ENCODE measurements around the gene SH2D4B. TPM values are rescaled to one million over a fixed set of nuclear protein-coding genes. Genes with fewer than 3 reads are reported as not detected.

Gene SH2D4B
- polyA plus RNA-seq, 1 donor from 2014 or later: 1.4 TPM

DNA sequence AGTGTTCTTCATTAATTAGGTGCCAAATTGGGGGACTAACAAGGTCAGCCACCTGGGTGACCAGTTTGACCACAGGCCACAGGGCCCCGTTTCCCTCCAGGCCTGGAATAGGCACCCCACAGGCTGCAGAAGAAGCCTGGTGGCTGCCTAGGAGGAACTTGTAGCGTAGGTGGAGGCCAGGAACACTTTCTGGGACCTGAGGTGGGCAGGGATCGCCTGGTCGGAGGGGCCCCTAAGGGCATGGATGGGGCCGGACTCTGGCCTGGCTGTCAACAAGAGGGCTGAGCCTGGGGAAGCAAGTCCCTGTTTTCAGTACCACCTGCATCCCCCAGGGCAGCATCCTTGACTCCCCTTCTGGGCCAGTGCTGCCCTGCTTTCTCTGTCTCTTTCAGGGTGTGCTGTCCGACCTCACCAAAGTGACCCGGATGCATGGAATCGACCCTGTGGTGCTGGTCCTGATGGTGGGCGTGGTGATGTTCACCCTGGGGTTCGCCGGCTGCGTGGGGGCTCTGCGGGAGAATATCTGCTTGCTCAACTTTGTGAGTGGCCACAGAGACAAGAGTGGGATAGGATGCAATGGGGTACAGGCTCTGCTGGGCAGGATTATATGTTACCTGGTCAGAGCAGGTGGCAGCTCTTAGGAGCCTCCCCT is 30.7 kb upstream of the SH2D4B start:
- H3K9me3 ChIP-seq (ENCODE audit: low read length): no peaks in the 10 kb centered on the region
- no peaks in the 10 kb centered on the region for H3K36me3 ChIP-seq (ENCODE audit: insufficient read depth, low read length)
- H3K79me2 ChIP-seq (replicated peaks; ENCODE audit: insufficient read depth, low read length): peaks cover 1% of the 10 kb centered on the region
- H4K20me1 ChIP-seq (ENCODE audit: insufficient read depth): no peaks in the 10 kb centered on the region
- no peak overlapping the region for H2AFZ ChIP-seq (ENCODE audit: low read depth, low read length)
- H3K4me3 ChIP-seq (ENCODE audit: low read length): no peak overlapping the region
- no peaks in the 10 kb centered on the region for H3K27me3 ChIP-seq (ENCODE audit: insufficient read depth, low read depth, low read length)
- H3K27ac ChIP-seq (ENCODE audit: low read length): no peak overlapping the region
- no peak overlapping the region for H3K9ac ChIP-seq (ENCODE audit: low read length)
- no peak for TF ChIP-seq TAF1 (IDR thresholded peaks at IDR 0.05; ENCODE audit: low read depth)
- TF ChIP-seq, protein P1, sequence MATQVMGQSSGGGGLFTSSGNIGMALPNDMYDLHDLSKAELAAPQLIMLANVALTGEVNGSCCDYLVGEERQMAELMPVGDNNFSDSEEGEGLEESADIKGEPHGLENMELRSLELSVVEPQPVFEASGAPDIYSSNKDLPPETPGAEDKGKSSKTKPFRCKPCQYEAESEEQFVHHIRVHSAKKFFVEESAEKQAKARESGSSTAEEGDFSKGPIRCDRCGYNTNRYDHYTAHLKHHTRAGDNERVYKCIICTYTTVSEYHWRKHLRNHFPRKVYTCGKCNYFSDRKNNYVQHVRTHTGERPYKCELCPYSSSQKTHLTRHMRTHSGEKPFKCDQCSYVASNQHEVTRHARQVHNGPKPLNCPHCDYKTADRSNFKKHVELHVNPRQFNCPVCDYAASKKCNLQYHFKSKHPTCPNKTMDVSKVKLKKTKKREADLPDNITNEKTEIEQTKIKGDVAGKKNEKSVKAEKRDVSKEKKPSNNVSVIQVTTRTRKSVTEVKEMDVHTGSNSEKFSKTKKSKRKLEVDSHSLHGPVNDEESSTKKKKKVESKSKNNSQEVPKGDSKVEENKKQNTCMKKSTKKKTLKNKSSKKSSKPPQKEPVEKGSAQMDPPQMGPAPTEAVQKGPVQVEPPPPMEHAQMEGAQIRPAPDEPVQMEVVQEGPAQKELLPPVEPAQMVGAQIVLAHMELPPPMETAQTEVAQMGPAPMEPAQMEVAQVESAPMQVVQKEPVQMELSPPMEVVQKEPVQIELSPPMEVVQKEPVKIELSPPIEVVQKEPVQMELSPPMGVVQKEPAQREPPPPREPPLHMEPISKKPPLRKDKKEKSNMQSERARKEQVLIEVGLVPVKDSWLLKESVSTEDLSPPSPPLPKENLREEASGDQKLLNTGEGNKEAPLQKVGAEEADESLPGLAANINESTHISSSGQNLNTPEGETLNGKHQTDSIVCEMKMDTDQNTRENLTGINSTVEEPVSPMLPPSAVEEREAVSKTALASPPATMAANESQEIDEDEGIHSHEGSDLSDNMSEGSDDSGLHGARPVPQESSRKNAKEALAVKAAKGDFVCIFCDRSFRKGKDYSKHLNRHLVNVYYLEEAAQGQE (IDR thresholded peaks at IDR 0.05; ENCODE audit: borderline replicate concordance): no peak
- TF ChIP-seq, protein P2, sequence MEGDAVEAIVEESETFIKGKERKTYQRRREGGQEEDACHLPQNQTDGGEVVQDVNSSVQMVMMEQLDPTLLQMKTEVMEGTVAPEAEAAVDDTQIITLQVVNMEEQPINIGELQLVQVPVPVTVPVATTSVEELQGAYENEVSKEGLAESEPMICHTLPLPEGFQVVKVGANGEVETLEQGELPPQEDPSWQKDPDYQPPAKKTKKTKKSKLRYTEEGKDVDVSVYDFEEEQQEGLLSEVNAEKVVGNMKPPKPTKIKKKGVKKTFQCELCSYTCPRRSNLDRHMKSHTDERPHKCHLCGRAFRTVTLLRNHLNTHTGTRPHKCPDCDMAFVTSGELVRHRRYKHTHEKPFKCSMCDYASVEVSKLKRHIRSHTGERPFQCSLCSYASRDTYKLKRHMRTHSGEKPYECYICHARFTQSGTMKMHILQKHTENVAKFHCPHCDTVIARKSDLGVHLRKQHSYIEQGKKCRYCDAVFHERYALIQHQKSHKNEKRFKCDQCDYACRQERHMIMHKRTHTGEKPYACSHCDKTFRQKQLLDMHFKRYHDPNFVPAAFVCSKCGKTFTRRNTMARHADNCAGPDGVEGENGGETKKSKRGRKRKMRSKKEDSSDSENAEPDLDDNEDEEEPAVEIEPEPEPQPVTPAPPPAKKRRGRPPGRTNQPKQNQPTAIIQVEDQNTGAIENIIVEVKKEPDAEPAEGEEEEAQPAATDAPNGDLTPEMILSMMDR (IDR thresholded peaks at IDR 0.05; ENCODE audit: poor library complexity, severe bottlenecking): no peak
- no peak for TF ChIP-seq RAD21 (conservative IDR thresholded peaks at IDR 0.05)
- no peak for TF ChIP-seq SMC3 (conservative IDR thresholded peaks at IDR 0.05; ENCODE audit: poor library complexity)
- no peak for TF ChIP-seq POLR2AphosphoS5 (IDR thresholded peaks at IDR 0.05)
- TF ChIP-seq MXI1 (conservative IDR thresholded peaks at IDR 0.05; ENCODE audit: poor library complexity, severe bottlenecking): no peak
- TF ChIP-seq EP300 (conservative IDR thresholded peaks at IDR 0.05; ENCODE audit: poor library complexity, severe bottlenecking): no peak
- no peak for TF ChIP-seq EZH2 (IDR thresholded peaks at IDR 0.05; ENCODE audit: borderline replicate concordance, insufficient read depth, low read length, poor library complexity, severe bottlenecking)
- H3K4me2 ChIP-seq (ENCODE audit: low read length): no peak overlapping the region
- no peaks in the 10 kb centered on the region for H3K9me2 ChIP-seq (ENCODE audit: insufficient read depth, low read length)
- H3F3A ChIP-seq (ENCODE audit: insufficient read depth, low read length, poor library complexity, severe bottlenecking): no peaks in the 10 kb centered on the region

DNA sequence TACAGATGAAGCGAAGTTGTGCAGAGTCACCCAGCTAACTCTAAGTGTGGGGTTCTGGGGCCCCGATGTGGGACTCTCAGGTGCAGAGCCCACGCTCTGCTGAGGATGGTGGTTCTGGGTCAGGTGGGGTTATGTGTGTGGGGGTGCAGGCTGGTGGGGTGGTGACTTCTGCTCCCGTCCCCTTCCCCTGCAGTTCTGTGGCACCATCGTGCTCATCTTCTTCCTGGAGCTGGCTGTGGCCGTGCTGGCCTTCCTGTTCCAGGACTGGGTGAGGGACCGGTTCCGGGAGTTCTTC is 28.6 kb upstream of the SH2D4B start:
- Histone ChIP-seq H3F3A (ENCODE audit: insufficient read depth, low read length, poor library complexity, severe bottlenecking) (no peaks in the 10 kb centered on the region), H3K27me3 (ENCODE audit: insufficient read depth, low read depth, low read length) (no peaks in the 10 kb centered on the region), H3K9ac (ENCODE audit: low read length) (no peak overlapping the region), H3K9me2 (ENCODE audit: insufficient read depth, low read length) (no peaks in the 10 kb centered on the region), H3K27ac (ENCODE audit: low read length) (no peak overlapping the region), H3K36me3 (ENCODE audit: insufficient read depth, low read length) (peaks cover 2% of the 10 kb centered on the region), H4K20me1 (ENCODE audit: insufficient read depth) (no peaks in the 10 kb centered on the region), H3K4me3 (ENCODE audit: low read length) (no peak overlapping the region), H2AFZ (ENCODE audit: low read depth, low read length) (no peak overlapping the region), H3K79me2 (replicated peaks; ENCODE audit: insufficient read depth, low read length) (no peaks in the 10 kb centered on the region), H3K9me3 (ENCODE audit: low read length) (no peaks in the 10 kb centered on the region), H3K4me2 (ENCODE audit: low read length) (no peak overlapping the region)
- TF ChIP-seq EP300 (conservative IDR thresholded peaks at IDR 0.05; ENCODE audit: poor library complexity, severe bottlenecking): no peak
- TF ChIP-seq RAD21 (conservative IDR thresholded peaks at IDR 0.05): no peak
- TF ChIP-seq TAF1 (IDR thresholded peaks at IDR 0.05; ENCODE audit: low read depth): no peak
- no peak for TF ChIP-seq POLR2AphosphoS5 (IDR thresholded peaks at IDR 0.05)
- TF ChIP-seq, protein P2 (IDR thresholded peaks at IDR 0.05; ENCODE audit: poor library complexity, severe bottlenecking): no peak
- TF ChIP-seq, protein P1 (IDR thresholded peaks at IDR 0.05; ENCODE audit: borderline replicate concordance): no peak
- TF ChIP-seq MXI1 (conservative IDR thresholded peaks at IDR 0.05; ENCODE audit: poor library complexity, severe bottlenecking): no peak
- TF ChIP-seq EZH2 (IDR thresholded peaks at IDR 0.05; ENCODE audit: borderline replicate concordance, insufficient read depth, low read length, poor library complexity, severe bottlenecking): no peak
- TF ChIP-seq SMC3 (conservative IDR thresholded peaks at IDR 0.05; ENCODE audit: poor library complexity): no peak
